ENCODE measurements around the gene GPR37. TPM values are rescaled to one million over a fixed set of nuclear protein-coding genes. Genes with fewer than 3 reads are reported as not detected.

The GPR37 gene
- total RNA-seq, 1 donor from 2014 or later: not detected

DNA sequence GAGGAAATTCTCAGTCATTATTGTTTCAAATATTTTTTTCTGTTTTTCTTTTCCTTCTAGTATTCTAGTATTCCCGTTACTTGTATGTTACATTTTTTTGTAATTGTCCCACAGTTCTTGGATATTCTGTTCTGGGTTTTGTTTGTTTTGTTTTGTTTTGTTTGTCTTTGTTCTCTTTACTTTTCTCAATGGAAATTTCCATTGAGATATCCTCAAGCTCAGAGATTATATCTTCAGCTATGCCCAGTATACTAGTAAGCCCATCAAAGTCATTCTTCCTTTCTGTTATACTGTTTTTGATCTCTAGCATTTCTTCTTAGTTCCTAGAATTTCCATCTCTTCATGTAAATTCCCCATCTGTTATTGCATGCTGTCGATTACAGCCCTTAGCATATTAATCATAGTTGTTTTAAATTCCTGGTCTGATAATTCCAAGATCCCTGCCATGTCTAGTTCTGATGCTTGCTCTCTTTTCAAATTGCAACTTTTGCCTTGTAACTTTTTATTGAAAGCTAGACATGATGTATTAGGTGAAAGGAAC, 27.8 kb downstream of the GPR37 start:
- no peaks in the 10 kb centered on the region for H3K36me3 Mint-ChIP-seq (ENCODE audit: low read depth)
- intact Hi-C loops (cut with micrococcal nuclease): no loop called here
- no peaks in the 10 kb centered on the region for H3K4me1 Mint-ChIP-seq
- no peaks in the 10 kb centered on the region for H3K9me3 Mint-ChIP-seq
- no peak overlapping the region for H3K4me3 Mint-ChIP-seq
- peaks cover 2% of the 10 kb centered on the region for H3K27me3 Mint-ChIP-seq
- no peak overlapping the region for H3K27ac Mint-ChIP-seq
- no peak for DNase-seq

DNA sequence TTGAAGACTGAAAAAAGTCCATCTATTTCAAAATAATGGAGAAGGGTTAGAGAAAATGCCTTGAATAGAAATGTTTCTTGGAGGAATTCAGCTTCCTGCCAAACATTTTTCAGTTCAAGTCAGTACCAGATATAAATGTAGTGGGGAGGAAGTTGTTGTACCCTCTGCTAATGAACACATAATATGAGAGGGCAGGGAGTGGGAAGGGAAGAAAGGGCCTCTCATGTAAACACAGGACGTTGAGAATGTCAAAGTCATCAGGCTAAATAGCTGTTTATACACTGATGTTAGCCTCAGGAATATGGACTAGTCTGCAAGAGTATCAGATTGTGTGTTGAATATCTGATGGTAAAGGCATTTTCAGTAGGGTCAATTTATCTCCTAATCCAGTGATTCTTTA, 37.0 kb downstream of the GPR37 start:
- intact Hi-C loops (cut with micrococcal nuclease): no loop called here
- H3K4me1 Mint-ChIP-seq: no peaks in the 10 kb centered on the region
- no peaks in the 10 kb centered on the region for H3K36me3 Mint-ChIP-seq (ENCODE audit: low read depth)
- no peak overlapping the region for H3K27ac Mint-ChIP-seq
- no peak overlapping the region for H3K4me3 Mint-ChIP-seq
- no peaks in the 10 kb centered on the region for H3K27me3 Mint-ChIP-seq
- H3K9me3 Mint-ChIP-seq: no peaks in the 10 kb centered on the region
- DNase-seq: no peak

DNA sequence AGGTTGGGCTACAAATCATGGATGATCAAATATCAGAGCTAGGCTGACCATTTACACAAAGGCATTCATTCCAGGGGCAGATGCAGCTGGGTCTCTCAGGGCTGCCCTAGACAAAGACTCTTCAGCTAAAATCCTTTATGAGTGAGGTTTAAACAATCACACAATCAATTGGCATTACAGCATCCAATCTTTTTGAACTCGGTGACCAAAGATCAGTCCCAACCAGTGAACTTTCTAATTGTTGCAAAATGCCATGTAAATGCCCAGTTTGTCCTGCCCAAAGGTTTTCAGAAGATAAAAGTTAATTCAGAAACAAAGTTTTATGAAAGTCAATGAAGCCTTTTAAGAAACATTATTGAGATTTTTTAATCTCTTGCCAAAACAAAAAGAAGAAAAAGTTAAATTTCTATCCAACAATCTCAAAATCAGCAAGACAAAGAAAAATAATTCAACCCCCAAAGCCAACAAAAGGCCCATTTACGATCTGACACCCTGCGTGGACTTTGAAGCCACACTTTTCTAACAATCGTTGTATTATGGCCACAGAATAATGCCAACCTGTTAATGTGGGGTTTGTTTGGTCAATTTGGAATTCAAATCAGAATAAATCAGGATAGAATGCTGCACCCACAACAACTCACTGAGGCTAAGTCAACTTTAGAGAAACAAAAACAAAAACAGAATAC, 40.9 kb downstream of the GPR37 start:
- no peaks in the 10 kb centered on the region for H3K36me3 Mint-ChIP-seq (ENCODE audit: low read depth)
- H3K4me1 Mint-ChIP-seq: no peaks in the 10 kb centered on the region
- H3K4me3 Mint-ChIP-seq: no peak overlapping the region
- no peaks in the 10 kb centered on the region for H3K27me3 Mint-ChIP-seq
- intact Hi-C loops (cut with micrococcal nuclease): no loop called here
- H3K27ac Mint-ChIP-seq: no peak overlapping the region
- H3K9me3 Mint-ChIP-seq: no peaks in the 10 kb centered on the region
- no peak for DNase-seq

DNA sequence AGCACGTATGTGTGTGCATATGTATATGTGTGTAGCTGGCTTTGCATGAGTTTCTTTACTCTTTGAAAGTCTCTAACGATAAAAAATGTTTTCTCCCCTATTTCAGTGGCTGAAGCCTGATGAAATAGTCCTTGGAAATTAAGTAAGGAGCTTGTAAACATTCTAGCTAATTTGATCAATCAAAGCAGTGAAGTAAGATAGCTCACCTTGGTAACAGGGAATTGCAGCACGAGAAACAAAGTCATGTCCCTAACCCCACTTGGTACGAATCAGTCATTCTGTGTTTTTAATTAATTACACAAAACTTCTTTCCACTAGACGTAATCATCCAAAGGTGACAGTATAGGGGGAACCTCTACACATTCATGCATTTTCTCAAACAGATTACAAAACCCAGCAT, 41.5 kb downstream of the GPR37 start:
- H3K27ac Mint-ChIP-seq: no peak overlapping the region
- intact Hi-C loops (cut with micrococcal nuclease): no loop called here
- H3K9me3 Mint-ChIP-seq: no peaks in the 10 kb centered on the region
- no peaks in the 10 kb centered on the region for H3K4me1 Mint-ChIP-seq
- DNase-seq: no peak
- H3K36me3 Mint-ChIP-seq (ENCODE audit: low read depth): no peaks in the 10 kb centered on the region
- H3K27me3 Mint-ChIP-seq: no peaks in the 10 kb centered on the region
- no peak overlapping the region for H3K4me3 Mint-ChIP-seq

GRCh38 chr7:124723012-124723411, 42.6 kb downstream of the GPR37 start:
- intact Hi-C loops (cut with micrococcal nuclease): no loop called here
- DNase-seq: no peak
- Mint-ChIP-seq H3K27ac (no peak overlapping the region), H3K9me3 (no peaks in the 10 kb centered on the region), H3K36me3 (ENCODE audit: low read depth) (no peaks in the 10 kb centered on the region), H3K4me1 (no peaks in the 10 kb centered on the region), H3K27me3 (no peaks in the 10 kb centered on the region), H3K4me3 (no peak overlapping the region)

DNA sequence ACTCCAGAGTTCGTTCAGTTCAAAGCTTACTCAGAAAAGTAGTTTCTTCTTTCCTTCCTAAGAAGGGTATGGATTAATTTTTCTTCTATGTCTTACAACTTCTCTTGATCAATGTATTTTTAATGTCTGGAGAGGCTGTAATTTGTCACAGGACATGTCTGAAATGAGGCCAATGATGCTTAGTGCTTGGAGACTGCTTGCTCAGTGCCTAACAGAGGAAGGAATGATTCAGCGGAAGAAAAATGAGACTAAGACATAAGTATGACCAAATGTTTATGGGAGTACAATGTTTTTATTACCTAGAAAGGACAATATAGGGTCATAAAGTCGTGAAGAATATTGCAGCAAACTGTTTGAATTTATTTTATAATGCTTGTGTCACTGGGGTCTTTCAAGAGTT, 43.3 kb downstream of the GPR37 start:
- no peak overlapping the region for H3K4me3 Mint-ChIP-seq
- no peaks in the 10 kb centered on the region for H3K9me3 Mint-ChIP-seq
- intact Hi-C loops (cut with micrococcal nuclease): no loop called here
- no peak overlapping the region for H3K27ac Mint-ChIP-seq
- H3K36me3 Mint-ChIP-seq (ENCODE audit: low read depth): no peaks in the 10 kb centered on the region
- no peaks in the 10 kb centered on the region for H3K4me1 Mint-ChIP-seq
- no peaks in the 10 kb centered on the region for H3K27me3 Mint-ChIP-seq
- DNase-seq: no peak

DNA sequence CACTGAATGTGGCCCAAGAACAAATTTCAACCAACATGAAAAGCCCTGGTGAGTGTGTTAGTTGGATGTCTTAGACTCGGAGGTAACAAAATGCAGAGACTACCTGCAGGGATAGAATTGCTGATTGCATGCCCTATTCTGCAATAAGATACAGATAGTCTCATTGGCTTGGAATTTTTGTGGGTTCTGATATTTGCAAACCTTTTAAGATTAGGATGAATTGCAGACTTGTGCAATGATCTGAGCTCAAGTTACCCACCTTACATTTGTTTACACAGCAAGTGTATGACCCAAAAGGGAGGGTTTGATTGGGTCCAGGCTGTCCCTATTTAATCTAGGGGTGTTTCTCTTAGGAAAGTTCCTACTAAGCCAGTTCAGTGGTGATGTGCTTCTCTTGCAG, 45.4 kb downstream of the GPR37 start:
- peaks cover 5% of the 10 kb centered on the region for H3K9me3 Mint-ChIP-seq
- no peaks in the 10 kb centered on the region for H3K27me3 Mint-ChIP-seq
- no peak overlapping the region for H3K27ac Mint-ChIP-seq
- no peaks in the 10 kb centered on the region for H3K4me1 Mint-ChIP-seq
- DNase-seq: no peak
- intact Hi-C loops (cut with micrococcal nuclease): no loop called here
- no peak overlapping the region for H3K4me3 Mint-ChIP-seq
- H3K36me3 Mint-ChIP-seq (ENCODE audit: low read depth): no peaks in the 10 kb centered on the region

DNA sequence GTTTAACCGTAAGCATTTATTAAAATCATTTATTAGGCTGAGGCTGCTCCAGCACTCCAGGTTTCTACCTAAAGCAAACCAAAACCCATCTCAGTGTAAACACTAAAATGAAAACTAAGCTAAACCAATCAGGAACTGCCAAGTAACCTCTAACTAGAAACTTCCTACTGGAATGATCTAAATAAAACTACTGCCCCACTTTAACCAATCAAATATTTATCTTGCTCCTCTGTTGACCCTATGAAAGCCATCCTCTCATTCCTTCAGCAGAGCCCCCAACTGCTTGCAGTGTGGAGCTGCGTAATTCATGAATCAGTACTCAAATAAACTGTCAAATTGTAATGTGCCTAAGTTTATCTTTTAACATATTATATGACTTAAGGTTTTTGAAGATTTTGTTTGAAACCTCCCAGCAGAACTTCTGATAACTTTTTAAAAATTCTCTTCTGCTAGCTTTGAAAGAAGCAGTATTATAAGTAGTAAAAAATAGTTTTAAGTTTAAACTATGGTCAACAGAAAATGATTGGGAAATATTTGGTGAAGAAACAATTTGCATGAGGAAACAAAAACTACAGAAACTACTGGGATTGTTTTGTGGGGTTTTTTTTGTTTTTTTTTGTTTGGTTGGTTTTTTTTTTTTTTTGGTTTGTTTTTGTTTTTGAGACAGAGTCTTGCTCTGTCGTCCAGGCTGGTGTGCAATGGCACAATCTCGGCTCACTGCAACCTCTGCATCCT, 47.4 kb downstream of the GPR37 start:
- no peak for DNase-seq
- Mint-ChIP-seq H3K36me3 (ENCODE audit: low read depth) (no peaks in the 10 kb centered on the region), H3K27me3 (no peaks in the 10 kb centered on the region), H3K9me3 (peaks cover 5% of the 10 kb centered on the region), H3K27ac (no peak overlapping the region), H3K4me3 (no peak overlapping the region), H3K4me1 (no peaks in the 10 kb centered on the region)
- intact Hi-C loops (cut with micrococcal nuclease): no loop called here

DNA sequence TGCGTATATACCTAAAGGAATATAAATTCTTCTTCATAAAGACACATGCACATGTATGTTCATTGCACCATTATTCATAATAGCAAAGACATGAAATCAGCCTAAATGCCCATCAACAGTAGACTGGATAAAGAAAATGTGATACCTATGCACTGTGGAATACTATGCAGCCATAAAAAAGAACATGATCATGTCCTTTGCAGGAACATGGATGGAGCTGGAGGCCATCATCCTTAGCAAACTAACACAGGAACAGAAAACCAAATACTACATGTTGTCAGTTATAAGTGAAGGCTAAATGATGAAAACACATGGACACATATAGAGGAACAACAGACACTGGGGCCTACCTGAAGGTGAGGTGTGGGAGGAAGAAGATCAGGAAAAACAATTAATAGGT, 48.7 kb downstream of the GPR37 start:
- Mint-ChIP-seq H3K4me1 (no peaks in the 10 kb centered on the region), H3K36me3 (ENCODE audit: low read depth) (no peaks in the 10 kb centered on the region), H3K4me3 (no peak overlapping the region), H3K9me3 (peaks cover 5% of the 10 kb centered on the region), H3K27ac (no peak overlapping the region), H3K27me3 (no peaks in the 10 kb centered on the region)
- DNase-seq: no peak
- intact Hi-C loops (cut with micrococcal nuclease): no loop called here

DNA sequence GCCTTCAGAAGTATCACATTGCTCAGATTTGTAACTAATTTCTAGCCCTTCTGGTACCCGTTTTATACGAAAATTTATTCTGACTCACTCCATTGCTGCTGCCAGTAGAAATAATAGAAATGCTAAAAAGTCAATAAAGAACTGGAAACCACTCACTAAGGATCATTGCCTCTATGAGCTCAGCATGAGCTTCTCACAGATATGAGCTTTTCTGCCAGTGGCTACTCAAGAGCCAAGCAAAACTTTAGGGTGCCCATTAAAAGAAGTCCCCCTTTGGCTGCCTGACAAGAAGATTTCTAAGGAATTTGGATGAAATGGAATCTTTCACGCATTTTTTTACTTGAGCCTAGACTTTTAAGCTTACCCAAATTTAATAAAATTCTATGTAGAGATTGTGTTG, 52.5 kb downstream of the GPR37 start:
- no peak for DNase-seq
- Mint-ChIP-seq H3K36me3 (ENCODE audit: low read depth) (no peaks in the 10 kb centered on the region), H3K27ac (no peak overlapping the region), H3K27me3 (no peaks in the 10 kb centered on the region), H3K9me3 (peaks cover 12% of the 10 kb centered on the region), H3K4me3 (no peak overlapping the region), H3K4me1 (no peaks in the 10 kb centered on the region)
- intact Hi-C loops (cut with micrococcal nuclease): no loop called here

GRCh38 chr7:124712017-124712416, 53.6 kb downstream of the GPR37 start:
- Mint-ChIP-seq H3K4me1 (no peaks in the 10 kb centered on the region), H3K9me3 (peaks cover 18% of the 10 kb centered on the region), H3K36me3 (ENCODE audit: low read depth) (no peaks in the 10 kb centered on the region), H3K27ac (no peak overlapping the region), H3K4me3 (no peak overlapping the region), H3K27me3 (no peaks in the 10 kb centered on the region)
- DNase-seq: no peak
- intact Hi-C loops (cut with micrococcal nuclease): no loop called here

GRCh38 chr7:124702385-124702784, 63.2 kb downstream of the GPR37 start:
- no peaks in the 10 kb centered on the region for H3K9me3 Mint-ChIP-seq
- no peak overlapping the region for H3K4me3 Mint-ChIP-seq
- H3K27me3 Mint-ChIP-seq: no peaks in the 10 kb centered on the region
- DNase-seq: no peak
- H3K4me1 Mint-ChIP-seq: no peaks in the 10 kb centered on the region
- intact Hi-C loops (cut with micrococcal nuclease): no loop called here
- no peaks in the 10 kb centered on the region for H3K36me3 Mint-ChIP-seq (ENCODE audit: low read depth)
- no peak overlapping the region for H3K27ac Mint-ChIP-seq

DNA sequence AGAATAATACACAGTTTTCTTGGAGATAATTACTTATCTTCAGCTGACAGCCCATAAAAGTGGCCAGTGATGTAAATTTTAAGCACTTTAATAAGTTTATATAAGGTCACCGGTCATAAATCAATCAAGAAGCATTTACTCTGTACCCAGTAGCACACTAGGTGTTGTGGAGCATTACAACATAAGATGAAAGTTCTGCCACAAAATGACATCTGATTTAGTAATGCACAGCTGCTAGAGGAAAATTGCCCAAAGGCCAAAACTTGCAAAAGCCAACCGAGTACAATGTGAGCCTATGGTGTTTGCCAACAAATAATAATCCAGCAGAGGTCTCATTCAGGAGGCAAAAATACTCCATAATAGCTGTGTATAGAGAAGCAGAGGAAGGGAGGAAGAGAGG, 63.6 kb downstream of the GPR37 start:
- H3K27me3 Mint-ChIP-seq: no peaks in the 10 kb centered on the region
- H3K36me3 Mint-ChIP-seq (ENCODE audit: low read depth): no peaks in the 10 kb centered on the region
- intact Hi-C loops (cut with micrococcal nuclease): no loop called here
- H3K4me1 Mint-ChIP-seq: no peaks in the 10 kb centered on the region
- DNase-seq: no peak
- no peak overlapping the region for H3K27ac Mint-ChIP-seq
- no peak overlapping the region for H3K4me3 Mint-ChIP-seq
- H3K9me3 Mint-ChIP-seq: no peaks in the 10 kb centered on the region

GRCh38 chr7:124700655-124701054, 64.9 kb downstream of the GPR37 start:
- H3K27me3 Mint-ChIP-seq: no peaks in the 10 kb centered on the region
- H3K36me3 Mint-ChIP-seq (ENCODE audit: low read depth): no peaks in the 10 kb centered on the region
- no peaks in the 10 kb centered on the region for H3K4me1 Mint-ChIP-seq
- intact Hi-C loops (cut with micrococcal nuclease): no loop called here
- H3K9me3 Mint-ChIP-seq: no peaks in the 10 kb centered on the region
- no peak for DNase-seq
- no peak overlapping the region for H3K4me3 Mint-ChIP-seq
- H3K27ac Mint-ChIP-seq: no peak overlapping the region
